ENCODE data around the gene PEX6.
"Not testable (repeated sequence)": the region's sequence is repeated elsewhere in the genome, so short reads cannot be mapped to it uniquely, and the experiment has no call there.

Gene PEX6

GRCh38 chr6:42978839-42979522 is at the start of gene PEX6:
Gene PEX6 (minus strand): TSS chr6:42979181. CDS start chr6:42979150, 31 bp downstream.
- in situ Hi-C loops (cut with MboI; ENCODE audit: low sequenced_read_pairs): no loop called here

GRCh38 chr6:43026365-43026764 is 47.4 kb upstream of the PEX6 start:
- in situ Hi-C loops (cut with MboI; ENCODE audit: low sequenced_read_pairs): no loop called here

DNA sequence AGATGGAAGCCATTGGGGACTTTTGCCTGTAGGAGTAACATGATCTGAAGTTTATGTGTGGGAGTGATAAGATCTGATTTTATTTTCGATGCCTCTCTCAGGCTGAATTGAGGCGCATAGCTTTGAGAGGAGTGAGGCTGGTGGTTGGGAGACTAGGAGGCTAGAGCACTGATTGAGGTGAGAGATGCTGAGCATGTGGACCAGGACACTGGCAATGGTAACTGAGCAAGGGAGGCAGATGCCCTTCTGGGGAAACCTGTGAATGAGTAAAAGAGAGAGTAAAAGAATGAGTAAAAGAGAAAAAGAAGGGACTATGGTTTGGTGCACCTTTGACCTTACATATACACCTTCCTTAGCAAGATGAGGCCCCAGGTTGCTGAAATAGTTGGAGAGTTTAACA is 45.5 kb upstream of the PEX6 start:
- in situ Hi-C loops (cut with MboI; ENCODE audit: low sequenced_read_pairs): no loop called here

- in situ Hi-C loops (cut with MboI; ENCODE audit: low sequenced_read_pairs): no loop called here
Observed at GRCh38 chr6:43021270-43022047, 42.5 kb upstream of the PEX6 start, which contains the start of gene RRP36. Gene RRP36 (plus strand): TSS chr6:43021623. CDS start chr6:43021655, 32 bp downstream.

DNA sequence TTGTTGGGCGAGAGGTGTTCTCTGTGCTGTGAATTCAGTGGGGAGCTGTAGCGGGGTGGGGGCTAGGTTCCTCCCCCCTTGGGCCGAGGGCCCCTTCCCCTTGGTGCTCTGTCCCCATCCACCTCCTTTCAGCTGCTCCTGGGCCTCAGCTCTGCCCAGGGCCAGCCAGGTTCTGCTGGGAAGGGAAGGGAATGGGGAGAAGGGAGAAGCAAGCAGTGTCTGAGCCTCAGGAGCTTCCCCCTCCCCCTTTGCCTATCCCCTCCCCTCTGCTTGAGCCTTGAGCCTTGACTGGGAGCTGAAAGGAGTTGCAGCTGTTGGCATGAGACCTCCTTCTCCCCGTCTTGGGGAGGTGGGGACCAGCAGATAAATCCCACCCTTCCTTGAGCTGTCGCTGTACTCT is 41.9 kb upstream of the PEX6 start:
- in situ Hi-C loops (cut with MboI; ENCODE audit: low sequenced_read_pairs): no loop called here

- in situ Hi-C loops (cut with MboI; ENCODE audit: low sequenced_read_pairs): no loop called here
Observed at GRCh38 chr6:43020052-43020705, 41.2 kb upstream of the PEX6 start.

GRCh38 chr6:43019152-43019551 is 40.2 kb upstream of the PEX6 start:
- in situ Hi-C loops (cut with MboI; ENCODE audit: low sequenced_read_pairs): no loop called here

DNA sequence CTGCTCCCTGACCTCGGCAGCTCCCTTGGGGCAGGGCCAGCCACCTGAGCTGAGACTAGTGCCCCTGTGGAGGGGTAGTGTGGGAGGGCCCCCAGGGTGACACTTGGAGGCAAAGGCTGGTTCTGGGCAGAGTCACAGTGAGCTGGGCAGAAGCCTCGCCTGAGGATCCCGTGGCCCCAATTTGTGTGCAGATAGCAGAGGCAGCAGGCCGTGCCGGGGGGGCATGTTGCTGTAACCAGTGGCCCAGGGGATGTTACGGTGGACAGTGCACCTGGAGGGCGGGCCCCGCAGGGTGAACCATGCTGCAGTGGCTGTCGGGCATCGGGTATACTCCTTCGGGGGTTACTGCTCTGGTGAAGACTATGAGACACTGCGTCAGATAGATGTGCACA is 38.0 kb upstream of the PEX6 start:
- in situ Hi-C loops (cut with MboI; ENCODE audit: low sequenced_read_pairs): no loop called here

GRCh38 chr6:43016176-43016942 is 37.4 kb upstream of the PEX6 start:
- in situ Hi-C loops (cut with MboI; ENCODE audit: low sequenced_read_pairs): no loop called here

DNA sequence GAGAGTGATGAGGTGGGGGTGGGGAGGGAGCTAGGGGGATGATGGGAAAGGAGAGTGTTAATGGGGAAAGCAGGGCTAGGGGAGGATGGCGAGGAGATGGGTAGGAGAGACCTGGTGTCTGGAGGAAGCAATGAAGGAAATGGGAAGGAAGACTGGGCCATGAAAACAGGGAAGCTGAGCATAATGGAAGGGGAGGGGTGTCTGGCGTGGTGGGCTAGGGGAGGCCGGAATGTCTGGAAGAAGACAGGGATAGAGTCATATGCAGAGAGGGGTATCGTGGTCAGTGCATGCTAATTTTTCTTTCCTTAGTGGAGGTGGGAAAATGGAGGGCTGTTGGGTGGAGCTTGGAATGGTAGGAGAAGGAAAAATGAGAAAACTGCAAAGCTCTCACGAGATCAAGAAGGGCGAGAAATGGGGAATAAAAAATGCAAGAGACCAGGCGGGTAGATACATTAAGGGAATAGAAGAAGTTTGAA is 35.5 kb upstream of the PEX6 start:
- in situ Hi-C loops (cut with MboI; ENCODE audit: low sequenced_read_pairs): no loop called here

GRCh38 chr6:43013843-43014433 is 35.0 kb upstream of the PEX6 start, which contains the start of the genes KLHDC3 and MEA1:
Gene KLHDC3 (plus strand): TSS chr6:43014249. CDS start chr6:43017193, 2,944 bp downstream.
Gene MEA1 (minus strand): TSS chr6:43013946. CDS start chr6:43013813, 133 bp downstream.
- in situ Hi-C loops (cut with MboI; ENCODE audit: low sequenced_read_pairs): no loop called here

GRCh38 chr6:43013097-43013842 is 34.3 kb upstream of the PEX6 start:
- in situ Hi-C loops (cut with MboI; ENCODE audit: low sequenced_read_pairs): no loop called here

DNA sequence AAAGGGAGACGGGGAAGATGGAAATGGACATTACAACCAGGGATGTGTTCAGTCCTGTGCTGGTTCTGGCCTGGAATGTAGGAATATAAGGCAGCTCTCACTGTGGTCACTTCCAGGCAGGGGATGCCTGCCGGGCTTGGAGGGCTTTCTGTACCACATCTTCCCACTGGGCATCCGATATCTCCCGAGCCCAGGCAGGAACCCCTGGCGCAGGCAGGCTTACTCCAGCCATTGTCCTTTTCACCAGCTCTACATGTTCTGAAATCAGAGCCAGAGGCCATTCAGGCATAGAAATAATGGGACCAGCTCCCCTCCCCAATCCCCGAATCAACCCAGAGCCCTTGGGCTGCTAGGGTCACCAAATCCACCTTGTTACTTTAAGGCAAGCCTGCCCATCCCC is 33.4 kb upstream of the PEX6 start:
- in situ Hi-C loops (cut with MboI; ENCODE audit: low sequenced_read_pairs): no loop called here

GRCh38 chr6:43011207-43011606 is 32.2 kb upstream of the PEX6 start:
- in situ Hi-C loops (cut with MboI; ENCODE audit: low sequenced_read_pairs): no loop called here

GRCh38 chr6:43009124-43009523 is 30.1 kb upstream of the PEX6 start:
- in situ Hi-C loops (cut with MboI; ENCODE audit: low sequenced_read_pairs): no loop called here

GRCh38 chr6:43007126-43007525 is 28.1 kb upstream of the PEX6 start:
- in situ Hi-C loops (cut with MboI; ENCODE audit: low sequenced_read_pairs): no loop called here

DNA sequence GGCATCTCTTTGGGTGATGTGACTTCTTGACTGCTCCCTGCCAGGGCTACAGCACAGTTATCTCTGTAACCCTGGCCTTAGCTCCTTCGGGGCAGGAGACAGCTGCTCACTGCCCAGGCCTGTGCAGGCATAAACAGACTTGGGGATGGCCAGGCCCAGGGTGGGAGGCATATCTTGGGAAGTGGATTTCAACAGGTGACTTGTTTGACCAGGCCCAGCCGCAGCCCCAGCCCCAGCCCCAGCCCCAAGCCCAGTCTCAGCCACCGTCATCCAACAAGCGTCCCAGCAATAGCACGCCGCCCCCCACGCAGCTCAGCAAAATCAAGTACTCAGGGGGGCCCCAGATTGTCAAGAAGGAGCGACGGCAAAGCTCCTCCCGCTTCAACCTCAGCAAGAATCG is 27.3 kb upstream of the PEX6 start:
- in situ Hi-C loops (cut with MboI; ENCODE audit: low sequenced_read_pairs): no loop called here

GRCh38 chr6:43005844-43006243 is 26.9 kb upstream of the PEX6 start:
- in situ Hi-C loops (cut with MboI; ENCODE audit: low sequenced_read_pairs): no loop called here

DNA sequence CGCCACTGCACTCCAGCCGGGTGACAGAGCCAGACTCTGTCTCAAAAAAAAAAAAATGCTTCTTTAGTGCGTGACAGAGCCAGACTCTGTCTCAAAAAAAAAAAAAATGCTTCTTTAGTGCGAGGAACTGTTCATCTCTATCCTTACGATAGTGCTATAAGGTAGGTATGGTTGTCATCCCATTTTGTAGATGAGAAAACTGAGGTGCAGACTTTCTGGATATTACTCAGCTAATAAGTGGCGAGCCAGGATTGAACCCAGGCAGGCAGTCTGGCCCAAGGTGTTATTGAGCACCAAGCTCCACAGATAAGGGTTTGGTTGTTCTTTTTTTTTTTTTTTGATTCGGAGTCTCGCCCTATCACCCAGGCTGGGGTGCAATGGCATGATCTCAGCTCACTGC is 22.9 kb upstream of the PEX6 start:
- in situ Hi-C loops (cut with MboI; ENCODE audit: low sequenced_read_pairs): no loop called here

DNA sequence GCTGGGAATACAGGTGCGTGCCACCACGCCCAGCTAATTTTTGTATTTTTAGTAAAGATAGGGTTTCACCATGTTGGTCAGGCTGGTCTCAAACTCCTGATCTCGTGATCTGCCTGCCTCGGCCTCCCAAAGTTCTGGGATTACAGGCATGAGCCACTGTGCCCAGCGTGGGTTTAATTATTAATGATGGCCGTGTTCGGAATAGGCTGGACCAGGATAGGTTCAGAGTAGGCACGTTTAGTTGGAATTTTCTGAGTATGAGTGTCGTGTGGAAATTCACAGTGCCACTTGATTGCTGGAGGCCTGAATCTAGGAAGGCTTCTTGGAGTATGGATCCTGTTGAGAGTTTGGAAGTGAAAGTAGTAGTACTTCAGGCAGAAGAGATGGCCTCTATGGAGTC is 19.2 kb upstream of the PEX6 start:
- in situ Hi-C loops (cut with MboI; ENCODE audit: low sequenced_read_pairs): not testable (repeated sequence)

All from HL-60/S4 treated with retinoic acid at 250 ng/mL for 4 days and 3 days (cell line).